ENCODE results near the gene HOXA6. TPM values are rescaled to one million over a fixed set of nuclear protein-coding genes. Genes with fewer than 3 reads are reported as not detected.

The HOXA6 gene
- polyA plus RNA-seq (2011; rRNA removed) (0.45 and 0.77 TPM in 2 replicates), polyA minus RNA-seq (2011; rRNA and poly(A)+ RNA removed) (0.62 TPM in 1 of 2 replicates, not detected in the other)

GRCh38 chr7:27147199-27148030, at the start of gene HOXA6:
Gene HOXA6 (minus strand): TSS chr7:27147774. CDS start chr7:27147749, 25 bp downstream.
- ChIA-PET CTCF (interaction anchor here (0.9 to 6.9 kb wide), 5 partner anchors 12 to 751 kb away, joined by 3 to 74 read pairs (median 5); no protein-coding TSS in a partner anchor), POLR2A (no interaction called here)
- no peak for TF ChIP-seq CTCF (IDR thresholded peaks at IDR 0.05; ENCODE audit: insufficient read depth, low read depth, low read length)
- DNase-seq (ENCODE audit: low read depth) = no peak
- no peak within 1 kb of the TSS; the same call in 1 of the 2 replicates for H3K4me3 ChIP-seq (ENCODE audit: low read depth, low read length)
- peaks cover 1% of the 10 kb centered on the region; the same call in 1 of the 2 replicates for H3K36me3 ChIP-seq (ENCODE audit: control insufficient read depth, insufficient read depth, low read length)
- no peaks in the 10 kb centered on the region for H3K27me3 ChIP-seq (ENCODE audit: control insufficient read depth, insufficient read depth, low read length)

DNA sequence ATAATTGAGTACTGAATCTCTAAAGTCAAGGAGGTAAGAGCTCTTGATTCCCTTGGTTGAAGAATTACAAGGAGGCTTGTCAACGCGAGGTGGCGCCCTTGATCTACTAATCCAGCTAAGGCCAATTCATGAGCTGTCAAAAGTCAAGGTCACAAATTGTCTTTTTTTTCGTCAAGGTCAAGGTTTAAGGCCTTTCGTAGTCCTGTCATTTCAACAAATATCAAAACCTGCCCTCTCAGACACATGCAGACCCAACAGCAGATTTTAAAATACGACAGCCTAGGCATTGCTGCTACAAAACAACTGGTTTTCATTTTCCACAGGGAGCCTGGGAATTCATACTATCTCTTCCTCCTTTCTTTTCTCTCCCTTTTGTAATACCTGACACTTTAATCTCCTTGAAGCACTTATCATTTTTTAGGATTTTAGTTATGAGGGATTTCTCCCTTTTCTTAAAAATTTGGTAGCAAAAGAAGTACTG, 48.8 kb upstream of the HOXA6 start:
- POLR2A ChIA-PET = interaction anchor here (0.6 to 1.1 kb wide), 3 partner anchors 23 to 842 kb away, joined by 3 to 6 read pairs (median 4); no protein-coding TSS in a partner anchor
- peaks cover 2% of the 10 kb centered on the region for H3K36me3 ChIP-seq (ENCODE audit: control insufficient read depth, insufficient read depth, low read length)
- peak overlapping the region; percentile 55 for H3K4me3 ChIP-seq (ENCODE audit: low read depth, low read length)
- H3K27me3 ChIP-seq (ENCODE audit: control insufficient read depth, insufficient read depth, low read length) = no peaks in the 10 kb centered on the region
- DNase-seq (ENCODE audit: low read depth) = no peak
- CTCF ChIA-PET = interaction anchor here (0.7 to 2.8 kb wide), 31 partner anchors 10 to 1340 kb away, joined by 3 to 20 read pairs (median 5); partner anchors contain the start of genes HOXA10 and HOXA11
- TF ChIP-seq CTCF (IDR thresholded peaks at IDR 0.05; ENCODE audit: insufficient read depth, low read depth, low read length) = peak; percentile 74

- peak overlapping the region; percentile 55 for H3K4me3 ChIP-seq (ENCODE audit: low read depth, low read length)
- no peaks in the 10 kb centered on the region for H3K27me3 ChIP-seq (ENCODE audit: control insufficient read depth, insufficient read depth, low read length)
- DNase-seq (ENCODE audit: low read depth) = no peak
- ChIA-PET CTCF (interaction anchor here (0.7 to 2.8 kb wide), 19 partner anchors 8 to 880 kb away, joined by 3 to 20 read pairs (median 9); partner anchors contain the start of genes HOXA10 and HOXA11), POLR2A (interaction anchor here (0.6 to 0.7 kb wide), 3 partner anchors 10 to 34 kb away, joined by 3 to 4 read pairs (median 3); partner anchors contain the start of gene HOXA11)
- H3K36me3 ChIP-seq (ENCODE audit: control insufficient read depth, insufficient read depth, low read length) = peaks cover 2% of the 10 kb centered on the region
- no peak for TF ChIP-seq CTCF (IDR thresholded peaks at IDR 0.05; ENCODE audit: insufficient read depth, low read depth, low read length)
Observed at GRCh38 chr7:27194686-27195379, 47.3 kb upstream of the HOXA6 start.

DNA sequence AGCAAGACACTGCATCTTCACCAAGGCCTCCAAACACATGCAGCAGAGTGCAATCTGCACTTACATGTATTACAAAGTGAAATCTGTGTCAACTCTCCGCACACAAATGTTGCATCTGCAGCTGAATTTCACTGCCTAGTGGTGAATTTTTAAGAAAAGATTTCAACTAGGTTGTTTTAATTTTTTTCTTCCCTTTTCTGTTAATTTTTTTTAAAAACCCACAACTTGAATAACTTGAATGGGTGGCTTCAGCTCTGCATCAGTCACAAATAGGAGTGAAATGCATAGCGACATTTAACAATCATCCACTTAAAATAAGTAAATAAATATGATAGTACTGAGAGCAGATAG, 46.4 kb upstream of the HOXA6 start:
- no peak for DNase-seq (ENCODE audit: low read depth)
- POLR2A ChIA-PET = interaction anchor here (0.6 to 0.7 kb wide), 2 partner anchors 9 to 17 kb away, joined by 3 to 4 read pairs; partner anchors contain the start of gene HOXA11

More for the DNA sequence above, 46.4 kb upstream of the HOXA6 start:
- Histone ChIP-seq H3K4me3 (ENCODE audit: low read depth, low read length) (peak overlapping the region; percentile 55), H3K36me3 (ENCODE audit: control insufficient read depth, insufficient read depth, low read length) (peaks cover 2% of the 10 kb centered on the region), H3K27me3 (ENCODE audit: control insufficient read depth, insufficient read depth, low read length) (no peaks in the 10 kb centered on the region)
- CTCF ChIA-PET = interaction anchor here (0.7 to 2.8 kb wide), 6 partner anchors 11 to 876 kb away, joined by 3 to 20 read pairs (median 11); partner anchors contain the start of gene HOXA10
- TF ChIP-seq CTCF (IDR thresholded peaks at IDR 0.05; ENCODE audit: insufficient read depth, low read depth, low read length) = no peak

Data from BJ (cell line).